Effector CD8-positive, alpha-beta T cell (primary cell): ENCODE data around the gene COMP.

Experiments used
- DNase-seq: peaks from one replicate; lab custom pipeline; 2025; lab: John Stamatoyannopoulos, UW

COMP gene

GRCh38 chr19:18782559-18783225 lies 8.4 kb downstream of the COMP start:
- DNase-seq: no peak

GRCh38 chr19:18781885-18782527 lies 9.1 kb downstream of the COMP start:
- no peak for DNase-seq

GRCh38 chr19:18781047-18781600 lies 10.0 kb downstream of the COMP start:
- no peak for DNase-seq

GRCh38 chr19:18780631-18781030 lies 10.5 kb downstream of the COMP start:
- no peak for DNase-seq

- no peak for DNase-seq
Observed at GRCh38 chr19:18780081-18780480, 11.0 kb downstream of the COMP start.

GRCh38 chr19:18778826-18779495 lies 12.1 kb downstream of the COMP start:
- DNase-seq: no peak

- DNase-seq: no peak
Observed at GRCh38 chr19:18778076-18778389, 13.1 kb downstream of the COMP start.

- no peak for DNase-seq
Observed at GRCh38 chr19:18777301-18778075, 13.6 kb downstream of the COMP start.

- no peak for DNase-seq
Observed at GRCh38 chr19:18776736-18777135, 14.4 kb downstream of the COMP start.

GRCh38 chr19:18776288-18776594 lies 14.9 kb downstream of the COMP start:
- no peak for DNase-seq

- no peak for DNase-seq
Observed at GRCh38 chr19:18775586-18776287, 15.4 kb downstream of the COMP start.

- no peak for DNase-seq
Observed at GRCh38 chr19:18774782-18775444, 16.2 kb downstream of the COMP start.

- DNase-seq: no peak
Observed at GRCh38 chr19:18774107-18774506, 17.0 kb downstream of the COMP start.

- DNase-seq: no peak
Observed at GRCh38 chr19:18773682-18774081, 17.4 kb downstream of the COMP start.

- no peak for DNase-seq
Observed at GRCh38 chr19:18772620-18773587, 18.2 kb downstream of the COMP start.

- DNase-seq: no peak
Observed at GRCh38 chr19:18771328-18772242, 19.5 kb downstream of the COMP start.

- no peak for DNase-seq
Observed at GRCh38 chr19:18770663-18771327, 20.3 kb downstream of the COMP start.

GRCh38 chr19:18769989-18770528 lies 21.0 kb downstream of the COMP start:
- DNase-seq: no peak
